HG02571 (cell line): ENCODE measurements around the gene PDE2A.

Source experiments
- ATAC-seq: cut with Tn5 transposase; IDR thresholded peaks from one replicate; pipeline ENCODE4 v1.9.1; 2021; ENCODE audit warnings: mild to moderate bottlenecking, moderate library complexity; ENCODE audit not compliant: unreplicated experiment

PDE2A gene

GRCh38 chr11:72592698-72593495, 81.3 kb downstream of the PDE2A start:
- no peak for ATAC-seq

GRCh38 chr11:72591785-72592502, 82.3 kb downstream of the PDE2A start:
- no peak for ATAC-seq

DNA sequence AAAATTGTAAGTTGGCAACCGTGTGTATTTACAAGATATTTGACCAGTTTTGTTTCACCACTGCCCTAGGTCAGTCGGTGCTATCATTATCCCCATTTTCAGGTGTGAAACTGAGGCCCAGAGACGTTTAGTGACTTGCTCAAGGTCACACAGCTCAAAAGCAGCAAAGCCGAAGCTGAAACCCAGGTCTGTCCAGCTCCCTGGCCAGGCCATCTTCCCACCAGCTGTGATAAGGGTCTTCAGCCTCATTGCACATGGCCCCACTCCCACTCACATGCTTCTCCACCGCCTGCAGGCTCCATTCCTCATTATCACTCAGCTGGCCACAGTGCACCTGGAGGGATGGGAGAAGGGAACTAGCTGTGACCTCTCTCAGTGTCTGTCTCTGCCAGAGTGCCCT, 83.2 kb downstream of the PDE2A start:
- ATAC-seq: no peak

DNA sequence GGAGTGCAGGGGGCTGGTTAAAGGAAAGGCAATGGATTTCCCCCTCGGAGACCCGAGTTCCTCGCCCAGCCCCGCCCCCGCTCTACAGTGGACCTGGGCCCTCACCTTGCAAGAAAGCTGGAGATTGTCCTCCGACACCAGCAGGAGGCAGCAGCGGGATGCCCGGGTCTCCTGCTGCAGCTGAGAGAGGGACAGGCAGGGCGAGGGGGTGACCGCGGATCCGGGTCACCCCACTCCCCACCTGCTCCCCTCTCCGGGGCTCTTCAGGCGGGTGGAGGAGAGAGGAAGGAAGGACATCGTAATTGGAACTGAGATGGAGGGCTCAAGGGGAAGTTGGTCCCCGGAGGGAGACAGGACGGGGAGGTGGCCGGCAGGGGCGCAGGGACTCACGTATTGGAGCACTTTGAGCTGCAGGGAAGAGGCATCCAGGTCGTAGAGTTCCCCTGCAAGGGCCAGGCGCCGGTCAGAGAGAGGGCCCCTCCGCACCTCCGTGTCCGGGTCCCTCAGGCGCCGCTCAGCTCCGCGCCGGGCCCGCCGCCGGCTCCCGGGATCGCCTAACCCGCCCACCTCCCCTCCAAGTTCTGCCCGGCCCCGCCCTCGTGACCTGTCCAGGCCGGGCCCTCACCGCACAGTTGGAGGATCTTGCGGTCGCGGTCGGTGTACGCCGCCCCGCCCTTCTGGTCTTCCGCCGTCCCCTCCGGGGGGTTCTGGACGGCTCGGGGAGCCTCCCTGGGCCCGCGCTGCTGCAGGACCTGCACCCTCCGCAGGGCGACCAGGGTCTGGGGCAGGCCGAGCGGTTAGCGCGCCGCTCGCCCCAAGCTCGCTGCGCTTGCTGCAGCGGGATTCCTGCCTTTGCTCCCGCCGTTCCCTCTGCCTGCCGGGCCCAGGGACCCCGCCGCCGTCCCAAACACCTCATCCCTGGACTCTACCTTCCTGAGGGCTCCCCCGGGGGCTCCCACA, 84.1 kb downstream of the PDE2A start:
- no peak for ATAC-seq

GRCh38 chr11:72588421-72589410, 85.5 kb downstream of the PDE2A start:
- ATAC-seq: no peak

- ATAC-seq: no peak
These were observed 86.5 kb downstream of the PDE2A start for GRCh38 chr11:72587696-72588095.

DNA sequence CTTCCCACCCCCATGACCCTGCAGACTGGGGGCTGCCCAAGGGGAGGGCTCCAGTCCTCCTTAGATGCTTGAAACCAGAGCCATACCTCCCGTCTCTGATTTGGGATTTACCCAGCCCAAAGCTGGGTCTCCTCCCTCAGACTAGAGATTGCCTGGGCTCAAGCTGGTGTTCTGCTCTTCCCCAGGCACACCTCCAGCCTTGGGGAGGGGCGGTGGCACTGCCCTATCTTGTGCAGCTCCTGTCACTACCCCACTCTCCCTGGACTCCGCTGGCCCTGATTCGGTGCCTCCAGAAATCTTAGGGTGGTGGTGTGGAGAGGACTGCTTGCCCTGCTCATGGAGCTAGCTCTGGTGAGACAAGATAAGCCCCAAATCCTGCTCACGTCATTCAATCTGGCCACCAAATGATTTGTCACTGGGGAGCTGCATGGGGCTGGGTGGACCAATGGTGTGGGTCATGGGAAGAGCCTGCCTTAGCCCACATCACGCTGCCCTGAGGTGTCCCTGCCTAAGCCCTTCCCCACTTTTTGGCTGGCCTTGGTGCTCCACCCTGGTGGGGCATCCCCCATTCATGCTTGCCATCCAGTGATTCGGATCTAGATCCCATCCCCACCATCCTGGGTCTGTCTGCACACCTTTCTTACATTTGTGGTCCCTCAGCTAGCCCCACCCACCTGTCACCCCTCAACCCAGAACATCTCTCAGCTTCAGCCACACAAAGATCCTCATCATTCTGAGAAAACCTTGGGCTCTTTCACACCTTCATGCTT, 87.7 kb downstream of the PDE2A start:
- no peak for ATAC-seq

GRCh38 chr11:72585762-72586311, 88.4 kb downstream of the PDE2A start:
- no peak for ATAC-seq

GRCh38 chr11:72584939-72585597, 89.2 kb downstream of the PDE2A start:
- ATAC-seq: no peak

DNA sequence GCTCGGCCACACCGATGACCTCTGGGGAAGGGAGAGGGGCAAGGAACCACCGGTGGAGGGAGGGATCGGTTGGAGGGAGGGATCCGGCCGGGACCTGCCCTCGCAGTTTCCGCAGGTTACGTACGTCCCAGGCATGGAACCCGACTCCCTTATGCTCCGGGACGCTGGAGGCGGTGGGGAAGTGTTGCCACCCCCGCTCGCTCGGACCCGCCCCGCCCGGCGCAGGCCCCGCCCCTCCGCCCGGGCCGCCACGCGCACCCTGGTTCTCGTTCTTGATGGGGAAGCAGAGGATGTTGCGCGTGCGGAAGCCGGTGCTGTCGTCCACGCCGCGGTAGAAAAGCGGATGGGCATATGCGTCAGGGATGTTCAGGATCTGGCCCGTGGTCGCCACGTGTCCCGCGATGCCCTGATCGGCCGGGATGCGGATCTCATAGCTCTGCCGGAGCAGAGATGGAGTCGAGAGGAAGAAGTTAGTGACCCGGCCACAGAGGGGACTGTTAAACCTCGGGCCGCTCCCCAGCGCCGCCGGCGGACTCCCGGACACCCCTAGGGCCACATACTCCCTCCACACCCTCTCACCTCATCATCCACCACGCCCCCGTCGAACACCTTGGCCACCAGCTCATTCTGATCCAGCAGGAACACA, 89.8 kb downstream of the PDE2A start:
- ATAC-seq: no peak

DNA sequence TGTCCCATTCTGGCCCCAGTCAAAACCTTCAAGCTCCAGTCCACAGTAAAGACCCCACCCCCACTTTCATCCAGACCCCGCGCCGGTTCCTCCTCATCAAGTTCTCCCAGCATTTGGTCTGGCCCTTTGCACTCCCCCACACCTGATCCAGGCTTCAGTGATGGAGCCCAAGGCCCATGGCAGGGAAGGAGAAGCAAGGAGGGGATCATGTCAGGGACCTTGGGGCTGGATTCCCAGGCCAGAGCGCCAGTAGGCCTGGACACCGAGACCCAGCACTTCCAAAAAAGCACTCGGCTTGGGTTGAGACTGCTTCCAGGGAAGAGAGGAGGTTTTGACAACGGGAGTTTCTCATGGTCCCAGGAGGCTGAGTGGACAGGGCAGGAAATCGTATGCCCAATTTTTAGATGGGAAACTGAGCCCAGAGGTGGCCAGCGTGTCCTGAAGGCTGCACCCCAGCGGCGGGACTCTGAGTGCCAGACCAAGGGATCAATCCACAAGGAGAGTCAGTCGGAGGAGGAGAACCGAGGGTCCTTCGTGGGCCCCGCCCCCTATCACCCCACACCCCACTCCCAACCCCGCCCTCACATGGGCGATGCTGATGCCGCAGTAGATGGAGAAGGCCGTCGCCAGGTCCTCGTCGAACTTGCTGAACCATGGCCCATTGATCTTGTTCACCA, 90.5 kb downstream of the PDE2A start:
- no peak for ATAC-seq

DNA sequence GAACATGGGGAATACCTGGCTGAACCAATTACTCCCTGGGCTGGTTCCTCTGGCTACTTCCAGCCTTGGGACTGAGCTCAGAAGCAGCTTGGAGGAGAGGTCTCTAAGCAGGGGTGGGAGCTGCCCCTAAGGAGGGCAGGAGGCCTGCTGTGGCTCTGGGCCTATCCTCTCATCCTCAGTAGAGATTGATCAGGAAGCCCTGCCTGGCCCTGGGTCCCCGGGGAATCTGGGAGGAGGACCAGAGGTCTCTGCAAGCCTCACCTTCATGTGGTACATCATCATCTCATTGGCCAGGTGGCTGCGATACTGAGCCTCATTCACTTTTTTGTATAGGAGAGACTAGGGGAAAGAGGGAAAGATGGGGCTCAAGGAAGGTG, 91.1 kb downstream of the PDE2A start:
- ATAC-seq: no peak

GRCh38 chr11:72582206-72583176, 91.7 kb downstream of the PDE2A start:
- no peak for ATAC-seq

- no peak for ATAC-seq
These were observed 93.2 kb downstream of the PDE2A start for GRCh38 chr11:72581067-72581466.

DNA sequence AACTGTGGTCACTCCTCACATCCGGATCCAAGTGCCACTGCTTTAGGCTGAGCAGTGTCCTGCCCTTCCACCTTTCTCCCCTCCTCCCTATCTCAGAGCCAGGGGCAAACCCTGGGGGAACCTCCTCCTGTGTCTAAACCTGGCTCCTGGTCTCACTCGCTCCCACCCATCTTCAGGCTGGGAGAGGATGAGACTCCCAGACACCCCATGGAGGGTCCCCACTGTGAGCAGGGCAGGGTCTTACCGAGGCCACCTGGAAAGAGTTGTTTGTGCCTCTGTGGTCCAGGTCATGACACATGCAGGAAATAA, 93.6 kb downstream of the PDE2A start:
- no peak for ATAC-seq

DNA sequence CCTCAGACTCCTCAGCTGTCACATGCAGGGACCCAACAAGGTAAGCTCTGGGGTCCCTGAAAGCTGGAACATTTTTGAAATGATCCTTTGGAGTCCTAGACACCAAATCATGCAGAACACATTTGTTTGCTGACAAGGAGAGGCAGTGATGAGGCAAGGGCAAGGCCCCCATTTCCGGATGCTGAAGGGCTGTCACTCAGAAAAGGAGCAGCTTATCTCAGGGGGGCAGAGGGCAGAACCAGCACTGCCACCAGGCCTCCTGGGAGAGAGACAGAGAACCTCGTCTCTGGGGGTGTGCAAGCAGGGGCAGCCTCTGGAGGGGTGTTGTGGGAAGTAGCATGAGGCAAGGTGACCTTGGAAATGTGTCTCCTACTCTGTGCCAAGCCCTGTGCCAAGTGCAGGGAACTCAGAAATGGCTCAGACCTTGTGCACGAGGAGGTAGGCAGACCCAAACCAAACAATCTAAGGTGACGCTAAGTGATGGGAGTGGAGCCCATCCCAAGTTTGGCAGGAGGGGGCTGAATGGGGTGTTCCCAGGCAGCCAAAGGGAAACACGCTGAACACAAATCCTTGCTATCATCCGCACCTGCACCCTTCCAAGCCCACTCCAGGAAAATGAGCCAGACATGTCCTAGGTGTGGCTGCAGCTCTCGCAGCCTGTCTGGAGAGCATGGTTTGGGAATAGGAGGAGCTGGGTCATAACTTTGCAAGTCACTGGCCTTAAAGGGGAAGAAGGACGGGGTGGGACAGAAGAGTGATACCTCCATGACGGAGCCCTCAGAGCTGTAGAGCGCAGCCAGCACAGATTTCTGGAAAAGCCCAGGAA, 94.2 kb downstream of the PDE2A start:
- no peak for ATAC-seq
